ENCODE results near the gene ZNF714. TPM values are rescaled to one million over a fixed set of nuclear protein-coding genes. Genes with fewer than 3 reads are reported as not detected.

Gene ZNF714
- total RNA-seq, 1 donor = 9.7 TPM

DNA sequence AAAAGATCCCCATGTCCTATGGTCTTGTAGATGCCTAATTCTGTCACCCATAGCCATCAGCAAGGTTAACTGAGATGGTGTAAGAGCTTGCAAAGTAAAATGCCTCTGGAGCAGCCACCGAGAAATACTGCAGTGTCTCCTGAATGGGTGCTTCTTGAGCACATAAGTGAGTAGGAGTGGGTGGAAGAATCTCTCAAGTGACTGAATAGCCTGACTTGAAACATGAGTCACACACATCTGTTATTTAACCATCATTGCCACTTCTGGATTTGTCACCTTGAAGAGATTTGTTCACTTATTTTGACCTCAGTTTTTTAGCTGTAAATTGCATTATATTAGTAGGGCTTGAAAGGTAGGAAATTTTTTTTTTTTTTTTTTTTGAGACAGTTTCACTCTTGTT is 2.3 kb downstream of the ZNF714 start:
- TF ChIP-seq, protein P1, sequence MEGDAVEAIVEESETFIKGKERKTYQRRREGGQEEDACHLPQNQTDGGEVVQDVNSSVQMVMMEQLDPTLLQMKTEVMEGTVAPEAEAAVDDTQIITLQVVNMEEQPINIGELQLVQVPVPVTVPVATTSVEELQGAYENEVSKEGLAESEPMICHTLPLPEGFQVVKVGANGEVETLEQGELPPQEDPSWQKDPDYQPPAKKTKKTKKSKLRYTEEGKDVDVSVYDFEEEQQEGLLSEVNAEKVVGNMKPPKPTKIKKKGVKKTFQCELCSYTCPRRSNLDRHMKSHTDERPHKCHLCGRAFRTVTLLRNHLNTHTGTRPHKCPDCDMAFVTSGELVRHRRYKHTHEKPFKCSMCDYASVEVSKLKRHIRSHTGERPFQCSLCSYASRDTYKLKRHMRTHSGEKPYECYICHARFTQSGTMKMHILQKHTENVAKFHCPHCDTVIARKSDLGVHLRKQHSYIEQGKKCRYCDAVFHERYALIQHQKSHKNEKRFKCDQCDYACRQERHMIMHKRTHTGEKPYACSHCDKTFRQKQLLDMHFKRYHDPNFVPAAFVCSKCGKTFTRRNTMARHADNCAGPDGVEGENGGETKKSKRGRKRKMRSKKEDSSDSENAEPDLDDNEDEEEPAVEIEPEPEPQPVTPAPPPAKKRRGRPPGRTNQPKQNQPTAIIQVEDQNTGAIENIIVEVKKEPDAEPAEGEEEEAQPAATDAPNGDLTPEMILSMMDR (IDR thresholded peaks at IDR 0.05; ENCODE audit: insufficient read depth, low read length) = no peak

DNA sequence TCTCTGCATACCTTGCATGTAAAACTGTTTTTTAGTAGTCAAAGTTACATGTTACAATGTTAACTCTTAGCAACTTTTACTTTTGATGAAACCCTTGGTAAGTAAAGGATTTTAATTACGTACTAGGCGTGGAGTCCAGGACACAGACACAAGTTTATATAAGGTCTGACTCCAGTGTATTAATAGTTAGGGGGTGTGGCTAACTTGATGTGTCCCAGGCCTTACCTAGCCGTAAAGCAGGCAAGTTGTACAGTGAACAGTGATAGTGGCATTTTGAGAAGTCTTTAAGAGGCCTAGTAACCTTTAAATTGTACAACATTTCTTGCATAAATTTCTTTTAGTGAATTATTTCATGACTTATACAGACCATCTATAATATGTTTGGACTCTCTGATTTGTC is 5.9 kb downstream of the ZNF714 start:
- DNase-seq (ENCODE audit: low read depth) = no peak
- no peak overlapping the region for H3K4me3 ChIP-seq (ENCODE audit: low read depth, low read length)
- TF ChIP-seq, protein P1 (IDR thresholded peaks at IDR 0.05; ENCODE audit: insufficient read depth, low read length) = no peak

More for the DNA sequence above, 2.3 kb downstream of the ZNF714 start:
- peak; percentile 5 for DNase-seq (ENCODE audit: low read depth)
- H3K4me3 ChIP-seq (ENCODE audit: low read depth, low read length) = no peak overlapping the region

- peak; percentile 20 for DNase-seq (ENCODE audit: low read depth)
- TF ChIP-seq, protein P1 (IDR thresholded peaks at IDR 0.05; ENCODE audit: insufficient read depth, low read length) = no peak
Measured at GRCh38 chr19:21092109-21092508, 10.1 kb downstream of the ZNF714 start.

GRCh38 chr19:21094347-21095025 is 12.5 kb downstream of the ZNF714 start:
- TF ChIP-seq, protein P1 (IDR thresholded peaks at IDR 0.05; ENCODE audit: insufficient read depth, low read length) = no peak
- no peak overlapping the region for H3K4me3 ChIP-seq (ENCODE audit: low read depth, low read length)
- no peak for DNase-seq (ENCODE audit: low read depth)

More at GRCh38 chr19:21092109-21092508, 10.1 kb downstream of the ZNF714 start:
- no peak overlapping the region for H3K4me3 ChIP-seq (ENCODE audit: low read depth, low read length)

DNA sequence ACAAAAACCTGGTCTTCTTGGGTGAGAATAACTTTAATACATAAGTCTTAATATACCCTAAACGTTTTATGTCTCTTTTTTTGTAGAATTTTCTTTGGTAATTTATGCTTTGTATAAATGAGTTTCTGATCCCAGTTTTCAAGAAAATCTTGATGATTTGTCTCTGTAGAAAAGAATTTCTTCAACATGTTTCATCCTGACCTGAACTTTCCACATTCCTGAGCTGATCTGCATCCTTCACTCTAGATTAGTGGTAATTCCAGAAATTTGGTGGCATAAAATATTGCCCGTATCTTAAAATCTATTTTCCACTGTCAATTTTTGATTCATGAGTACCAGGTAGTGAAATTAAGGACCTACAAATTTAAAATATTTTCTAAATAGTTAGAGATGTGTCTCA is 16.3 kb downstream of the ZNF714 start:
- H3K4me3 ChIP-seq (ENCODE audit: low read depth, low read length) = no peak overlapping the region
- TF ChIP-seq, protein P1 (IDR thresholded peaks at IDR 0.05; ENCODE audit: insufficient read depth, low read length) = no peak
- DNase-seq (ENCODE audit: low read depth) = no peak

GRCh38 chr19:21101521-21102242 is 19.7 kb downstream of the ZNF714 start:
- H3K4me3 ChIP-seq (ENCODE audit: low read depth, low read length) = no peak overlapping the region
- DNase-seq (ENCODE audit: low read depth) = no peak
- TF ChIP-seq, protein P1 (IDR thresholded peaks at IDR 0.05; ENCODE audit: insufficient read depth, low read length) = no peak
